Chondrocyte (in vitro differentiated cells): ENCODE data around the gene PCBP2. TPM values are rescaled to one million over a fixed set of nuclear protein-coding genes. Genes with fewer than 3 reads are reported as not detected.
A peak's percentile ranks its signal among the peaks of the same experiment; 100 is the strongest.

Experiments used
- DNase-seq: peaks from one replicate; pipeline ENCODE4 v3.0.0; 2021; ENCODE audit warnings: mixed read lengths, low spot score
- H3K27ac Mint-ChIP-seq: one replicate; pipeline ENCODE4 v1.8.0; 2021; ENCODE audit warnings: mild to moderate bottlenecking, moderate library complexity, mixed read lengths; ENCODE audit not compliant: unreplicated experiment
- H3K27me3 Mint-ChIP-seq: 2 replicates; pipeline ENCODE4 v1.8.0; 2021; ENCODE audit warnings: low read depth, mixed read lengths
- H3K36me3 Mint-ChIP-seq: 2 replicates; pipeline ENCODE4 v1.8.0; 2021; ENCODE audit warnings: low read depth, mixed read lengths
- H3K4me1 Mint-ChIP-seq: 2 replicates; pipeline ENCODE4 v1.8.0; 2021; ENCODE audit warnings: low read depth, mild to moderate bottlenecking, mixed read lengths
- H3K4me3 Mint-ChIP-seq: one replicate; pipeline ENCODE4 v1.8.0; 2021; ENCODE audit warnings: mild to moderate bottlenecking, moderate library complexity, mixed read lengths; ENCODE audit not compliant: unreplicated experiment
- H3K9me3 Mint-ChIP-seq: 2 replicates; pipeline ENCODE4 v1.8.0; 2021; ENCODE audit warnings: low read depth, mixed read lengths
- total RNA-seq: library from RNA; stranded (reverse); gene quantifications from 3 replicates; pipeline ENCODE4 v1.2.1, GENCODE V29; 2021
- TF ChIP-seq, protein P1 (sequence below): fragments of 200-600 bp; sonication (generic); IDR thresholded peaks from 2 replicates; pipeline ENCODE4 v1.5.0; 2021; ENCODE audit warnings: antibody characterized with exemption, mild to moderate bottlenecking, moderate library complexity

Gene PCBP2
- total RNA-seq, 1 donor from 2014 or later: 611 TPM

DNA sequence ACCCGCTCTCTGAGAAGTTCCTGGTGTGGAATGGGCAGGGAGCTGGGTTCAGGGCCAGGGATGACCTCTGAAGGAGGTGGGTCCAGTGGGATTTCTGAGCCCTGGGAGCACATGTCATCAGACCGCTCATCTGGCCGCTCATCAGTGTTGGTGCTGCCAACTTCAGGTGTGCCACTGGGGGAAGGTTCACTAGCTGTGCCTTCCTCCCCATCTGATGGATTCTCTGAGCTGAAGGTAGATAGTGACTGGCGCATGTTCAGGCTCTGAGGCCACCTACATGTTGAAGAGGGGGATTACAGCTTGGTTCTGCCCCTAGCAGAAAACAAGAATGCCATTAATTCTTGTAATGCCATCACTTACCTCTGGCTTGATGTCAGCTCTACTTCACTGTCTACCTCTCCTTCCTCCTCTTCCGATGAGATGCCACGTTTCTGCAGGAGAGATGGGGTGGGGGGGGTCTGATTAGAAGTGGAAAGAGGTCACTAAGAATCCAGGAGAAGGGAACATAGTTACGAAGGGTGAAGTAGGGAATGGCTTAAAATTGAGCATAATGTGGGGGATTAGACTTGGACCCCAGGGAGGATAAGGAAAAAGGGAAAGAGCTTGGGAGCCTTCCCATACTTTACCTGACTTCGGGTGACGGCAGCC is 30.2 kb downstream of the PCBP2 start:
- Mint-ChIP-seq H3K4me3 (no peak overlapping the region), H3K4me1 (peaks cover 38% of the 10 kb centered on the region), H3K36me3 (peaks cover 27% of the 10 kb centered on the region), H3K9me3 (no peaks in the 10 kb centered on the region), H3K27me3 (no peaks in the 10 kb centered on the region), H3K27ac (peak overlapping the region; percentile 73)
- peak; percentile 54 for DNase-seq
- TF ChIP-seq, protein P1, sequence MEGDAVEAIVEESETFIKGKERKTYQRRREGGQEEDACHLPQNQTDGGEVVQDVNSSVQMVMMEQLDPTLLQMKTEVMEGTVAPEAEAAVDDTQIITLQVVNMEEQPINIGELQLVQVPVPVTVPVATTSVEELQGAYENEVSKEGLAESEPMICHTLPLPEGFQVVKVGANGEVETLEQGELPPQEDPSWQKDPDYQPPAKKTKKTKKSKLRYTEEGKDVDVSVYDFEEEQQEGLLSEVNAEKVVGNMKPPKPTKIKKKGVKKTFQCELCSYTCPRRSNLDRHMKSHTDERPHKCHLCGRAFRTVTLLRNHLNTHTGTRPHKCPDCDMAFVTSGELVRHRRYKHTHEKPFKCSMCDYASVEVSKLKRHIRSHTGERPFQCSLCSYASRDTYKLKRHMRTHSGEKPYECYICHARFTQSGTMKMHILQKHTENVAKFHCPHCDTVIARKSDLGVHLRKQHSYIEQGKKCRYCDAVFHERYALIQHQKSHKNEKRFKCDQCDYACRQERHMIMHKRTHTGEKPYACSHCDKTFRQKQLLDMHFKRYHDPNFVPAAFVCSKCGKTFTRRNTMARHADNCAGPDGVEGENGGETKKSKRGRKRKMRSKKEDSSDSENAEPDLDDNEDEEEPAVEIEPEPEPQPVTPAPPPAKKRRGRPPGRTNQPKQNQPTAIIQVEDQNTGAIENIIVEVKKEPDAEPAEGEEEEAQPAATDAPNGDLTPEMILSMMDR: peak; percentile 53

DNA sequence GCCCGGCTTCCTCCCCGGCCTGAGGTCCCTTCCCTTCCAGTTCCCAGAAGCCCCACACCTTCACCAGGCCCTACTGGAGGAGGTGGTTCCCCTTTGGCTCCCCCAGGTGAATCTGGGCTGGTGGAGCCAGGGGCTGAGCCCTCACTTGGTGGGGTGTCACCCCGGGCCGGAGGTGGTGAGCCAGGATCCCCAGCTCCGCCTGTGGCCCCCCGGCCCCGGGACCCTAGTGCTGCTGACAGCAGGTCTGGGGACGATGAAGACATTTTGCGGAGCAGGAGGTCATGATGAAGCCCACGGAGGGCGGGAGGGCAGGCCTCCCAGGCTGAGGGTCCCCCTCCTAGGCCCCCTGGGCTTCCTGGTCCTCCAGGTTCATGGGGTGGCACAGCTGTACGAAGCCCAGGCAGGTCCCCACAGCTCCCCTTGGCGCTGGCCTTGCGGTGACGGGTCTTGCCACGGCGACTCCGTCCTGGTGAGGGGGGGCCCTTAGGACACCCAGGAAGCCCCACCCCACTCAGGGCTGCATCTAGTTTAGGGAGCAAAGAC is 30.8 kb downstream of the PCBP2 start:
- Mint-ChIP-seq H3K36me3 (peaks cover 26% of the 10 kb centered on the region), H3K9me3 (no peaks in the 10 kb centered on the region), H3K27ac (no peak overlapping the region), H3K4me3 (no peak overlapping the region), H3K4me1 (peaks cover 36% of the 10 kb centered on the region), H3K27me3 (no peaks in the 10 kb centered on the region)
- peak; percentile 91 for DNase-seq
- TF ChIP-seq, protein P1: no peak

DNA sequence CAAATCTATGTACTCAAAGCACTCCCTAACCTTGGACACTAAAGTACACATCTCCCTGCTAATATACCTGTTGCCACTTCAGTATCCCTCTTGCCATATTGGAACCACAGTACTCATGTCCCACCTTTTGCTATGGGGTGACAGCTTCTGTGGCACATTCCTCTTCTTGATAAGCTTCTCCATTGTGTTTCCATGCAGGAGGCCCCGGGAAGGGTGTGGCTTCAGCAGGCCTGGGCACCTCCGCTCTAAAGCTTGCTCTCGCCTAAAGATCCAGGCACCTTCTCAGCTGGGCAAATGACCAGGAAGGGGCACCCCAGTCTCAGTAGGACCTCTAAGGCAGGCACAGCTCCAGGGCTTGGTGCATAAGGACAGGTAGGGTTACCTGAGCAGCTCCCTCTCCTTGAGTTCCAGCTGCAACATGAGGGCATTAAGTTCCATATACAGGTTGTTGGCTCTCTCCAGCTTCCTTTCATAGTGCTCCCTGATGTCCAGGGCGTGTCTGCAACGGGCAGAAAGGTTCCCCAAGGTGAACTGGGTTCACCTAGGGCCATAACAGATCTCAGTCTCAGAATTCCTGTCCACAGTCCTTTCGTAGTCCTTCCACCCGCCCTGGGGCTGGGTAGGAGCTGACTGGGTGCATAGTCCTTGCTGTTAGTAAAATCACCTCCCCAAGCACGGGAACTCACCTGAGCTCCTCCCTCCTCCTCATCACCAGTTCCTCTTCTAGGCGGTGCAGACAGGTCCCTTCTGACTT is 31.5 kb downstream of the PCBP2 start:
- Mint-ChIP-seq H3K9me3 (no peaks in the 10 kb centered on the region), H3K36me3 (peaks cover 24% of the 10 kb centered on the region), H3K4me3 (no peak overlapping the region), H3K4me1 (peaks cover 32% of the 10 kb centered on the region), H3K27me3 (no peaks in the 10 kb centered on the region), H3K27ac (peak overlapping the region; percentile 37)
- TF ChIP-seq, protein P1: no peak
- DNase-seq: peak; percentile 52

DNA sequence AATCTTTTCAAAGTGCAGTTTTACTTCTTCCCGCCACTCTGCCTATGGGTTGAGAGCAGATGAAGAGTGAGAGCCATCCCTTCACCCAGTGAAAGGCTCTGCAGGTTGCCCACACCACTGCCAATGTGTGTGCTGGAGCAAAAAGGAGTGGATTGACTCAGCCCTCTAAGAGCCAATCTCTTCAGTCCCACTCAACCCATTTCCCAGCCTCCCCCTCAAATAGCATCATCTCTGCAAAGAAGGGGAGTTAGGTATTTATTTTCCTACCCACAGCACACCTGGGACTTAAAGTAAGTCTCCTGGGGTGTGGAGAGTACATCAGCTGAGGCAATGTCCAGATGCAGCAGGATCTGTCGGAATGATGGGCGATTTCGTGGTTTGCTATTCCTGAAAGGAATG is 32.1 kb downstream of the PCBP2 start:
- peak overlapping the region; percentile 37 for H3K27ac Mint-ChIP-seq
- no peak for DNase-seq
- no peaks in the 10 kb centered on the region for H3K9me3 Mint-ChIP-seq
- H3K4me3 Mint-ChIP-seq: no peak overlapping the region
- TF ChIP-seq, protein P1: no peak
- peaks cover 24% of the 10 kb centered on the region for H3K36me3 Mint-ChIP-seq
- peaks cover 27% of the 10 kb centered on the region for H3K4me1 Mint-ChIP-seq
- H3K27me3 Mint-ChIP-seq: no peaks in the 10 kb centered on the region

DNA sequence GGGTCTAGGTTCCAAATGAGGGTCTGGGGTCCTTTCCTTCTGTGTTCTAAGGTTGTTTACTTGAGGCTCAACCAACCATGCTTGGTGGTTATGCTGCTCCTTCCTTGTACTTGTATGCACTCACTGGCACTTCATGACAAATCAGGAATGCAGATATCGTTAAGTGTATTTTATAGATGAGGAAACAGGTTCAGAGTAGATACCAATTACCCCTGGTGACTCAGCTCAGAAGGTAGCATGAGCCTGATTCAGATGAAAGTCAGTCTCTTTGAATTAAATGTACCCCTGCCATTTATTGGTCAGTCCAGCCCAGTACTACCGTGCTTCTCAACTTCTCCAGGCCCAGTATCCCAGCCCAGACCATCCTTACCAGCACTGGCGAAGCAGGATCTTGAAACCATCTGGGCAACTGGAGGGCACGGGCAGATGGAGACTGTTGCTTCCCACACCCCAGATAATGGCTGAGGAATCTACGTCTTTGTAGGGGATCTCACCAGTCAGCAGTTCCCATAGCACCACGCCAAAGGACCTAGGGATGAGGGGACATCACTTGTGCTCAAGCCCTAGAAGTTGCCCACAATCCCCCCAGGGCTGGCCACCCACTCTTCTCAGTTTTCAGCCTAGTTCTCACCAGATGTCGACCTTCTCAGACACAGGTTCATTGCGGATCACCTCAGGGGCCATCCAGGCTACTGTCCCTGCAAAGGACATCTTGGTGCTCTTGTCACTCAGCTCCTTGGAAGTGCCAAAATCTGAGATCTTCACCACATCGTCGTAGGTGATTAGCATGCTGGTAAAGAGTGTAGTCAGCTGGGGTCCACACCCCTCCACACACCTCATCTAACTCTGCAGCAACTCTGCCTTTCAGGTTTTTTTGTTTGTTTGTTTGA is 33.0 kb downstream of the PCBP2 start:
- Mint-ChIP-seq H3K9me3 (no peaks in the 10 kb centered on the region), H3K4me3 (no peak overlapping the region), H3K27me3 (no peaks in the 10 kb centered on the region), H3K27ac (no peak overlapping the region), H3K36me3 (peaks cover 14% of the 10 kb centered on the region), H3K4me1 (peaks cover 21% of the 10 kb centered on the region)
- peak; percentile 52 for DNase-seq
- TF ChIP-seq, protein P1: no peak
